AG04449 (cell line): ENCODE results near the gene BICRA.

Experiments
- CTCF ChIA-PET: fragments of 350-600 bp; formaldehyde crosslinking; extraction: SDS; loops from one replicate; lab custom pipeline; 2021; ENCODE audit warnings: antibody characterized with exemption; lab: Yijun Ruan, JAX
- POLR2A ChIA-PET: fragments of 400-600, 350-600 bp; formaldehyde crosslinking; extraction: SDS; loops from one replicate; lab custom pipeline; 2020; ENCODE audit warnings: antibody characterized with exemption, inconsistent platforms; lab: Yijun Ruan, JAX
- DNase-seq: peaks from one replicate; pipeline ENCODE4 v3.0.0-alpha.2; 2010; ENCODE audit warnings: low read depth, low spot score
- H3K4me3 ChIP-seq: 2 replicates; pipeline ENCODE4 v1.5.1; 2011; ENCODE audit warnings: low read depth, mild to moderate bottlenecking, control low read depth, low read length
- TF ChIP-seq, protein P1 (sequence below): IDR thresholded peaks from one replicate; pipeline ENCODE4 v1.5.1; 2011; ENCODE audit warnings: mild to moderate bottlenecking, moderate library complexity, low read length, control low read depth, inconsistent platforms; ENCODE audit not compliant: insufficient read depth; ENCODE audit errors: missing control alignments

Gene BICRA

GRCh38 chr19:47679251-47679900 is 70.4 kb downstream of the BICRA start:
- no peak for DNase-seq
- H3K4me3 ChIP-seq, result no peak overlapping the region
- CTCF ChIA-PET, result interaction anchor here (1.4 kb wide), 1 partner anchor 242 kb away, joined by 3 read pairs; no protein-coding TSS in a partner anchor
- POLR2A ChIA-PET, result no interaction called here
- TF ChIP-seq, protein P1, sequence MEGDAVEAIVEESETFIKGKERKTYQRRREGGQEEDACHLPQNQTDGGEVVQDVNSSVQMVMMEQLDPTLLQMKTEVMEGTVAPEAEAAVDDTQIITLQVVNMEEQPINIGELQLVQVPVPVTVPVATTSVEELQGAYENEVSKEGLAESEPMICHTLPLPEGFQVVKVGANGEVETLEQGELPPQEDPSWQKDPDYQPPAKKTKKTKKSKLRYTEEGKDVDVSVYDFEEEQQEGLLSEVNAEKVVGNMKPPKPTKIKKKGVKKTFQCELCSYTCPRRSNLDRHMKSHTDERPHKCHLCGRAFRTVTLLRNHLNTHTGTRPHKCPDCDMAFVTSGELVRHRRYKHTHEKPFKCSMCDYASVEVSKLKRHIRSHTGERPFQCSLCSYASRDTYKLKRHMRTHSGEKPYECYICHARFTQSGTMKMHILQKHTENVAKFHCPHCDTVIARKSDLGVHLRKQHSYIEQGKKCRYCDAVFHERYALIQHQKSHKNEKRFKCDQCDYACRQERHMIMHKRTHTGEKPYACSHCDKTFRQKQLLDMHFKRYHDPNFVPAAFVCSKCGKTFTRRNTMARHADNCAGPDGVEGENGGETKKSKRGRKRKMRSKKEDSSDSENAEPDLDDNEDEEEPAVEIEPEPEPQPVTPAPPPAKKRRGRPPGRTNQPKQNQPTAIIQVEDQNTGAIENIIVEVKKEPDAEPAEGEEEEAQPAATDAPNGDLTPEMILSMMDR, result no peak

DNA sequence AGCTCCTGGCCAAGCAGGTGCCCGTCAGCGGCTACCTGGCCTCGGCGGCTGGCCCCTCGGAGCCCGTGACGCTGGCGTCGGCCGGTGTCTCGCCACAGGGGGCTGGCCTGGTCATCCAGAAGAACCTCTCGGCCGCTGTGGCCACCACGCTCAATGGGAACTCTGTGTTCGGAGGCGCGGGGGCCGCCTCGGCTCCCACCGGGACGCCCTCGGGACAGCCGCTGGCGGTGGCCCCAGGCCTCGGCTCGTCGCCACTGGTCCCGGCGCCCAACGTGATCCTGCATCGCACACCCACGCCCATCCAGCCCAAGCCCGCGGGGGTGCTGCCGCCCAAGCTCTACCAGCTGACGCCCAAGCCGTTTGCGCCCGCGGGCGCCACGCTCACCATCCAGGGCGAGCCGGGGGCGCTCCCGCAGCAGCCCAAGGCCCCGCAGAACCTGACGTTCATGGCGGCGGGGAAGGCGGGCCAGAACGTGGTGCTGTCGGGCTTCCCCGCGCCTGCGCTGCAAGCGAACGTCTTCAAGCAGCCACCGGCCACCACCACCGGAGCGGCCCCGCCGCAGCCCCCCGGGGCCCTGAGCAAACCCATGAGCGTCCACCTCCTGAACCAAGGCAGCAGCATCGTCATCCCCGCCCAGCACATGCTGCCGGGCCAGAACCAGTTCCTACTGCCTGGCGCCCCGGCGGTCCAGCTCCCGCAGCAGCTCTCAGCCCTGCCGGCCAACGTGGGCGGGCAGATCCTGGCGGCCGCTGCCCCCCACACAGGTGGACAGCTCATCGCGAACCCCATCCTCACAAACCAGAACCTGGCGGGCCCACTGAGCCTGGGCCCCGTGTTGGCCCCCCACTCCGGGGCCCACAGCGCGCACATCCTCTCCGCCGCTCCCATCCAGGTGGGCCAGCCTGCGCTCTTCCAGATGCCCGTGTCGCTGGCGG is 71.3 kb downstream of the BICRA start:
- ChIA-PET CTCF (interaction anchor here (1.4 kb wide), 1 partner anchor 243 kb away, joined by 3 read pairs; no protein-coding TSS in a partner anchor), POLR2A (no interaction called here)
- no peak overlapping the region for H3K4me3 ChIP-seq
- no peak for DNase-seq
- TF ChIP-seq, protein P1, result no peak

- DNase-seq, result no peak
- CTCF ChIA-PET, result no interaction called here
- H3K4me3 ChIP-seq, result no peak overlapping the region
- POLR2A ChIA-PET, result no interaction called here
- TF ChIP-seq, protein P1, result no peak
These were observed 72.0 kb downstream of the BICRA start for GRCh38 chr19:47680858-47681332.

- ChIA-PET CTCF (no interaction called here), POLR2A (no interaction called here)
- DNase-seq, result no peak
- H3K4me3 ChIP-seq, result no peak overlapping the region
- TF ChIP-seq, protein P1, result no peak
These were observed 72.5 kb downstream of the BICRA start for GRCh38 chr19:47681388-47681787.

DNA sequence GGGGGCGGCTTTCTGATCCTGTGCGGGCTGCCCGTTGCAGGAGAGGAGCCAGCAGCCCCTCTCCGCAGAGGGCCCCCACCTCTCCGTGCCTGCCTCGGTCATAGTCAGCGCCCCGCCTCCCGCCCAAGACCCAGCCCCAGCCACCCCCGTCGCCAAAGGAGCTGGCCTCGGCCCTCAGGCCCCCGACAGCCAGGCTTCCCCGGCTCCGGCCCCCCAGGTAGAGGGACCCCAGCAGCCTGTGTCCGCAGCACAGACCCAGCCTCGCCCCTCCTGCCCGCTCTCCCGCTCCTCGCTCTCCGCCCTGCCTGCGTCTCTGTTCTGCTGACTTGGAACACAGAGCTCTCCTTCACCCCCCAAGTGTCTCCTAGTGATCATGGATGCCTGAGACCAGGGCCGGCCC is 73.0 kb downstream of the BICRA start:
- no peak for DNase-seq
- CTCF ChIA-PET, result no interaction called here
- H3K4me3 ChIP-seq, result no peak overlapping the region
- TF ChIP-seq, protein P1, result no peak
- POLR2A ChIA-PET, result no interaction called here

DNA sequence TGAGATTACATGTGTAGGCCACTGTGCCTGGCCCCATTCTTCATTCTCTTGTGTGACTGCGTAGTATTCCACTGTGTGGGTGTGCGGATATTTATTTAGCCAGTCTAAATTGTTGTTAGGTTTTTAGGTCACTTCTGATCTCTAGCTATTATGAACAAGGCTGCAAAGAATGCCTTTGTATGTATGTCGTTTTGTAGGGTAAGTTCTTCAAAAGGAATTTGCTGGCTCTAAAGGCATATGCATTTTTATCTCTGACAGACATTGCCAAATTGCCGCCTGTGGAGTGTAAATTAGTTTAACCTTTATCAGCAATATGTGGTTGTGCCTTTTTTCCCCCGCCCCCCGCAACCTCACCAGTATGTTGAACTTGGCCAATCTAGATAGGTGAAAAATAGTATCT is 74.0 kb downstream of the BICRA start:
- TF ChIP-seq, protein P1, result no peak
- POLR2A ChIA-PET, result interaction anchor here (0.7 kb wide), 1 partner anchor 19 kb away, joined by 3 read pairs; no protein-coding TSS in a partner anchor
- DNase-seq, result no peak
- H3K4me3 ChIP-seq, result no peak overlapping the region
- CTCF ChIA-PET, result interaction anchor here (0.6 kb wide), 1 partner anchor 21 kb away, joined by 3 read pairs; no protein-coding TSS in a partner anchor
